ENCODE measurements around the gene ITGAD. TPM values are rescaled to one million over a fixed set of nuclear protein-coding genes. Genes with fewer than 3 reads are reported as not detected.

Gene ITGAD
- polyA plus RNA-seq (2013), result not detected in 2 replicates

GRCh38 chr16:31393056-31393455 is at the start of gene ITGAD:
Gene ITGAD (plus strand): TSS chr16:31393335. CDS start chr16:31393361, 26 bp downstream.
- no peak within 1 kb of the TSS for H3K23ac ChIP-seq (ENCODE audit: low read length)
- H2AFZ ChIP-seq (ENCODE audit: insufficient read depth, low read length, poor library complexity), result no peak within 1 kb of the TSS
- H2BK120ac ChIP-seq (ENCODE audit: insufficient read depth, low read length, poor library complexity), result no peak within 1 kb of the TSS
- no peaks in the 10 kb centered on the region for H3K36me3 ChIP-seq (ENCODE audit: control insufficient read depth in 1 of 2, insufficient read depth in 2 of 2, low read length in 2 of 2)
- H4K91ac ChIP-seq (ENCODE audit: low read depth, low read length), result no peak within 1 kb of the TSS
- no peak within 1 kb of the TSS for H2BK5ac ChIP-seq (ENCODE audit: low read depth, low read length, poor library complexity)
- no peak within 1 kb of the TSS for H4K8ac ChIP-seq (ENCODE audit: low read depth, low read length)
- H3K4ac ChIP-seq (ENCODE audit: low read depth, low read length), result no peak within 1 kb of the TSS
- no peaks in the 10 kb centered on the region for H3K79me1 ChIP-seq (ENCODE audit: low read length)
- no peak within 1 kb of the TSS for H3K4me3 ChIP-seq (ENCODE audit: low read depth, low read length)
- H2BK12ac ChIP-seq (ENCODE audit: low read length), result no peak within 1 kb of the TSS
- no peak within 1 kb of the TSS for H3K9ac ChIP-seq (ENCODE audit: low read length)
- no peak within 1 kb of the TSS for H4K12ac ChIP-seq (ENCODE audit: low read depth, low read length)
- WGBS (ENCODE audit: extremely low coverage, insufficient coverage, insufficient read length), result no CpG with 5 or more reads among the region's 5 CpGs
- no peak within 1 kb of the TSS for H3K27ac ChIP-seq (ENCODE audit: low read depth, low read length)
- H3K14ac ChIP-seq (ENCODE audit: low read length), result no peak within 1 kb of the TSS
- no peaks in the 10 kb centered on the region for H3K4me1 ChIP-seq (ENCODE audit: control insufficient read depth in 1 of 2, insufficient read depth in 2 of 2, low read length in 2 of 2)
- no peak for DNase-seq
- H3K18ac ChIP-seq (ENCODE audit: low read length), result no peak within 1 kb of the TSS
- H2AK5ac ChIP-seq (ENCODE audit: low read length), result no peak within 1 kb of the TSS
- H3K4me2 ChIP-seq (ENCODE audit: low read length), result no peak within 1 kb of the TSS
- no peaks in the 10 kb centered on the region for H3K79me2 ChIP-seq (ENCODE audit: control insufficient read depth, insufficient read depth, low read length, poor library complexity)
- H3K9me3 ChIP-seq (ENCODE audit: insufficient read depth, low read depth, low read length), result no peaks in the 10 kb centered on the region
- no peaks in the 10 kb centered on the region for H3K27me3 ChIP-seq (ENCODE audit: insufficient read depth, low read length)

DNA sequence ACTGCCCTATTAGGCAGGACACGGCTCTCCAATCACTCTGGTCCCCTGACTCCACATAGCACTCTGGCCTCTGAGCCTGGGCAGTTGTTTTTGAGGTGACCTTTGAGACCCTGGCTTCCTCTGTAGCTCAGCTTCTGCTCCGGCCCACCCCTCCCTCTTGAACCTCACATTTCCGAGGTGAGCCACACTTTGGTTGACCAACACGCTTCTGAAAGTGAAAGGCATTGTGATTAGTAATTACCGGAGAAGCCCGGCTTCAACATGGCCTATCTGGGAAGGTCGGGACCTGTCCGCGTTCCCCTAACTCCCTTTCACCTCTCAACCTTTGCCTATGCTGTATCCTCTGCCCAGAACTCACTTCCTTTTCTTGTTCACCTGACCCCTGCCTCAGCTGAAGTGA is 48.4 kb upstream of the ITGAD start:
- DNase-seq, result no peak
- Histone ChIP-seq H3K79me2 (ENCODE audit: control insufficient read depth, insufficient read depth, low read length, poor library complexity) (no peaks in the 10 kb centered on the region), H2BK120ac (ENCODE audit: insufficient read depth, low read length, poor library complexity) (no peak overlapping the region), H3K27ac (ENCODE audit: low read depth, low read length) (no peak overlapping the region), H3K4me2 (ENCODE audit: low read length) (no peak overlapping the region), H3K9ac (ENCODE audit: low read length) (no peak overlapping the region), H3K4ac (ENCODE audit: low read depth, low read length) (no peak overlapping the region), H2AK5ac (ENCODE audit: low read length) (no peak overlapping the region), H3K14ac (ENCODE audit: low read length) (no peak overlapping the region), H3K27me3 (ENCODE audit: insufficient read depth, low read length) (no peaks in the 10 kb centered on the region), H3K4me1 (ENCODE audit: control insufficient read depth in 1 of 2, insufficient read depth in 2 of 2, low read length in 2 of 2) (no peaks in the 10 kb centered on the region), H3K4me3 (ENCODE audit: low read depth, low read length) (no peak overlapping the region), H2BK5ac (ENCODE audit: low read depth, low read length, poor library complexity) (no peak overlapping the region), H3K79me1 (ENCODE audit: low read length) (no peaks in the 10 kb centered on the region), H3K9me3 (ENCODE audit: insufficient read depth, low read depth, low read length) (no peaks in the 10 kb centered on the region), H3K18ac (ENCODE audit: low read length) (no peak overlapping the region), H2BK12ac (ENCODE audit: low read length) (no peak overlapping the region), H3K36me3 (ENCODE audit: control insufficient read depth in 1 of 2, insufficient read depth in 2 of 2, low read length in 2 of 2) (no peaks in the 10 kb centered on the region), H3K23ac (ENCODE audit: low read length) (no peak overlapping the region), H2AFZ (ENCODE audit: insufficient read depth, low read length, poor library complexity) (no peak overlapping the region), H4K8ac (ENCODE audit: low read depth, low read length) (no peak overlapping the region), H4K91ac (ENCODE audit: low read depth, low read length) (no peak overlapping the region), H4K12ac (ENCODE audit: low read depth, low read length) (no peak overlapping the region)
- no CpG with 5 or more reads among the region's 9 CpGs for WGBS (ENCODE audit: extremely low coverage, insufficient coverage, insufficient read length)

DNA sequence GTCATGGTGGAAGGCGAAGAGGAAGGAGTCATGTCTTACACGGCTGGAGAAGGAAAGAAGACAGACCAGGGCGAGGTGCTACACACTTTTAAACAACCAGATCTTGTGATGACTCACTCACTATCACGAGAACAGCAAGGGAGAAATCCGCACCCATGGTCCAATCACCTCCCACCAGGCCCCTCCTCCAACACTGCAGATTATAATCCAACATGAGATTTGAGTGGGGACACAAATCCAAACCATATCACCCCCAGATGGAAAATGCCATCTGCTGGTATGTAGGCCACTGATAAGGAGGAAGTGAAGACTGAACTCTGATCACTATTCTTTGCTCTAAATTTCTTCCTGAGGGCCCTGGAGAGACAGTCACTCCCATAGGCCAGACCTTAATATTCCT is 45.7 kb upstream of the ITGAD start:
- DNase-seq, result no peak
- H3K4ac ChIP-seq (ENCODE audit: low read depth, low read length), result no peak overlapping the region
- H3K14ac ChIP-seq (ENCODE audit: low read length), result no peak overlapping the region
- no peak overlapping the region for H3K18ac ChIP-seq (ENCODE audit: low read length)
- H4K91ac ChIP-seq (ENCODE audit: low read depth, low read length), result no peak overlapping the region
- H3K79me2 ChIP-seq (ENCODE audit: control insufficient read depth, insufficient read depth, low read length, poor library complexity), result no peaks in the 10 kb centered on the region
- no peaks in the 10 kb centered on the region for H3K36me3 ChIP-seq (ENCODE audit: control insufficient read depth in 1 of 2, insufficient read depth in 2 of 2, low read length in 2 of 2)
- H3K4me2 ChIP-seq (ENCODE audit: low read length), result no peak overlapping the region
- no peaks in the 10 kb centered on the region for H3K79me1 ChIP-seq (ENCODE audit: low read length)
- no peak overlapping the region for H4K12ac ChIP-seq (ENCODE audit: low read depth, low read length)
- no peak overlapping the region for H2AK5ac ChIP-seq (ENCODE audit: low read length)
- H3K23ac ChIP-seq (ENCODE audit: low read length), result no peak overlapping the region
- H2BK12ac ChIP-seq (ENCODE audit: low read length), result no peak overlapping the region
- no peak overlapping the region for H2AFZ ChIP-seq (ENCODE audit: insufficient read depth, low read length, poor library complexity)
- no peak overlapping the region for H3K9ac ChIP-seq (ENCODE audit: low read length)
- H3K27me3 ChIP-seq (ENCODE audit: insufficient read depth, low read length), result no peaks in the 10 kb centered on the region
- no CpG with 5 or more reads among the region's 5 CpGs for WGBS (ENCODE audit: extremely low coverage, insufficient coverage, insufficient read length)
- no peak overlapping the region for H4K8ac ChIP-seq (ENCODE audit: low read depth, low read length)
- no peak overlapping the region for H2BK120ac ChIP-seq (ENCODE audit: insufficient read depth, low read length, poor library complexity)
- no peak overlapping the region for H3K27ac ChIP-seq (ENCODE audit: low read depth, low read length)
- no peak overlapping the region for H3K4me3 ChIP-seq (ENCODE audit: low read depth, low read length)
- H2BK5ac ChIP-seq (ENCODE audit: low read depth, low read length, poor library complexity), result no peak overlapping the region
- no peaks in the 10 kb centered on the region for H3K4me1 ChIP-seq (ENCODE audit: control insufficient read depth in 1 of 2, insufficient read depth in 2 of 2, low read length in 2 of 2)
- H3K9me3 ChIP-seq (ENCODE audit: insufficient read depth, low read depth, low read length), result no peaks in the 10 kb centered on the region

- Histone ChIP-seq H3K36me3 (ENCODE audit: control insufficient read depth in 1 of 2, insufficient read depth in 2 of 2, low read length in 2 of 2) (no peaks in the 10 kb centered on the region), H4K8ac (ENCODE audit: low read depth, low read length) (no peak overlapping the region), H3K23ac (ENCODE audit: low read length) (no peak overlapping the region), H3K9me3 (ENCODE audit: insufficient read depth, low read depth, low read length) (no peaks in the 10 kb centered on the region), H2BK12ac (ENCODE audit: low read length) (no peak overlapping the region), H3K18ac (ENCODE audit: low read length) (no peak overlapping the region), H2BK120ac (ENCODE audit: insufficient read depth, low read length, poor library complexity) (no peak overlapping the region), H3K14ac (ENCODE audit: low read length) (no peak overlapping the region), H2AK5ac (ENCODE audit: low read length) (no peak overlapping the region), H2BK5ac (ENCODE audit: low read depth, low read length, poor library complexity) (no peak overlapping the region), H3K4me2 (ENCODE audit: low read length) (no peak overlapping the region), H4K12ac (ENCODE audit: low read depth, low read length) (no peak overlapping the region), H3K27ac (ENCODE audit: low read depth, low read length) (no peak overlapping the region), H3K79me1 (ENCODE audit: low read length) (no peaks in the 10 kb centered on the region), H2AFZ (ENCODE audit: insufficient read depth, low read length, poor library complexity) (no peak overlapping the region), H4K91ac (ENCODE audit: low read depth, low read length) (no peak overlapping the region), H3K4me1 (ENCODE audit: control insufficient read depth in 1 of 2, insufficient read depth in 2 of 2, low read length in 2 of 2) (no peaks in the 10 kb centered on the region), H3K9ac (ENCODE audit: low read length) (no peak overlapping the region), H3K4ac (ENCODE audit: low read depth, low read length) (no peak overlapping the region), H3K4me3 (ENCODE audit: low read depth, low read length) (peak overlapping the region; percentile 39), H3K79me2 (ENCODE audit: control insufficient read depth, insufficient read depth, low read length, poor library complexity) (no peaks in the 10 kb centered on the region), H3K27me3 (ENCODE audit: insufficient read depth, low read length) (no peaks in the 10 kb centered on the region)
- no CpG with 5 or more reads among the region's 3 CpGs for WGBS (ENCODE audit: extremely low coverage, insufficient coverage, insufficient read length)
- DNase-seq, result no peak
Measured at GRCh38 chr16:31348579-31348978, 44.6 kb upstream of the ITGAD start.
